ENCODE measurements around the gene FREM3.
"Not testable (repeated sequence)": the region's sequence is repeated elsewhere in the genome, so short reads cannot be mapped to it uniquely, and the experiment has no call there.

The FREM3 gene

DNA sequence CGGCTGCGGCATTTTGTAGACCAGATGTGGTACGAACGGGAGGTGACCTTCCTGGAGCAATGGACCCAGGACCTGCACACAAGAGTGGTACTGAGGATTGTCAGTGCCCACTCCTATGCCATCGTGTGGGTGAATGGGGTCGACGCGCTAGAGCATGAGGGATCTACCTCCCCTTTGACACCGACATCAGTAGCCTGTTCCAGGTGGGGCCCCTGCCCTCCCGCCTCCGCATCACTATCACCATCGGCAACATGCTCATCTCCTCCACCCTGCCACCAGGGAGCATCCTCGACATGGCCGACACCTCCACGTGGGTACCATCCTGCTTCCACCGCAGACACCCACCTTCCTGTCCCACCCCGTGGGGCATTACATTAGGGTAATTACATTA lies 140.7 kb downstream of the FREM3 start:
- DNase-seq, result peak; percentile 14

DNA sequence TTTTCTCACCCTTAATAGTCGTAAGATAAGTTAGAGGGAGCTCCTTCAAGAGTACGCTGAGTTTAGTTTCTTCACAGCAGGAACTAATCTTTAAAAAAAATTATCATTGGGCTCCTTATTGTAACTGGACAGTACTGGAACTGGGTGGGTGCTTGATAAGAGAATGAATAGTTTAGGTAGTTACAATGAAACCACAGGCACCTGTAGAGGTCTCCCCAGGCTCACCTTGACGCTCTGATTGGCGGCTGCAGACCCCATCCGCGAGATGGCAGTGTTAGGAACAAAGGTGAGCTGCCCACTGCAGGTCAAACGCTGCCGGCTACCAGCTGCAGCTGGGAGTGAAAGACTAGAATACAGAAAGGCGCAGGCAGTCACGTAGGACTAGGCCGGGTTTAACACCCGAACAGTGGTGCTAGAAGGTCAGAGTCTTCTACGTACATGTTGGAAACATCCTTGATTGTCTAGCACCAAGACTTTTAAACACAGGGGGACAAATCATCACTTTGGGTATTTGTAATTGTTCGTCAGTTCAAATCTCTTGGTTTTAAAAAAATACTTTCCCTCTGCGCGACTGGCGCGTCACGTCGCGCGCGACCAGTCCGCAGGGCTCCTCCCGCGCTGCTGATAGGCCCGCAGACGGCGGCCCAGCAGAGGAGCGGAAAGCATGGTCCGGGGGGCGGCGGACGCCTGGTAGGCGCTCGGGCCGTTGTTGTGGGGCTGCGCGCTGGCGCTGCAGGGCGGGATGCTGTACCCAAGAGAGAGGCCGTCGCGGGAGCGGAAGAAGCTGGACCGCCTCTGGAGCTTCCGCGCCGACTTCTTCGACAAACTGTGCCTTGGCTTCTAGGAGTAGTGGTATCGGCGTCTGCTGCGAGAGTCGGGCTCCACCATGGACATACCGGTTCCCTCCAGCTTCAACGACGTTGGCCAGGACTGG lies 141.4 kb downstream of the FREM3 start:
- peak; percentile 47 for DNase-seq

DNA sequence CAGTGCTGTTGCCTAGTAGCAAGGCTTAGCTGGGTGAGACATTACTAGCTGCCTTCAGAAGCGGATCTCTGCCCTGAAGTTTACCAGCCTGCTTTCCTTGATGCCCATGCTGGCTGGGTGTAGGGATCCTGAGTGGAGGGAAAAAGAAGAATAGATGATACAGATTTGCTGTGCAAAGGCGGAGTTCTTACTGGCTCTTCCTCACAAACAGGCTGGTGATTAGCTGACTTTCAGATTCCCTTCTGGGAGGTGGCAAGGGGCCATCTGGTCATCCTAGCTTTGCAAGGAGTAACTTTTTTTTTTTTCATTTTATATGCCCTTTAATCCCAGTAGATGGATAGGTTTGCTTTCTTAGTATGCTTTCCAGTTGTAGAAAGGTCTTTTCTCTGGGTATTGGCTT lies 142.2 kb downstream of the FREM3 start:
- no peak for DNase-seq

GRCh38 chr4:143555676-143556075 lies 144.8 kb downstream of the FREM3 start:
- no peak for DNase-seq

- DNase-seq, result no peak
Measured at GRCh38 chr4:143554728-143555597, 145.5 kb downstream of the FREM3 start.

DNA sequence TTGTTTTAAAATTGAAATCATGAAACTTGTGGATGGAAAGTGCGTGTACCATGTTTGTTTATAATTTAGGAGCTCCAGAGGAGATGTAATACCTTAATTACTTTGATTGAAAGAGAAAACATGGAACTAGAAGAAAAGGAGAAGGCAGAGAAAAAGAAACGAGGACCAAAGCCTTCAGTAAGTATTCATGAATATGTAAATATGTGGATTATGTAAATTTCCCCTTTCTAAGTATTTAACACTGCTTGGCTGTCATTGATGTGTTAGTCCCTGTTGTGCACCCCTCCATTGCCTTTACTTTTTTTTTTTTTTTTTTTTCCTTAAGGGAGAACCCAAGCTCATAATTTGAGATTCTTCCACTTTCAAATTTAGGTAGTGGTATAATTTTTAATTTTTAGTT lies 150.5 kb downstream of the FREM3 start:
- DNase-seq, result no peak

- DNase-seq, result no peak
Measured at GRCh38 chr4:143539670-143540023, 160.8 kb downstream of the FREM3 start.

- no peak for DNase-seq
Measured at GRCh38 chr4:143538979-143539669, 161.4 kb downstream of the FREM3 start.

- no peak for DNase-seq
Measured at GRCh38 chr4:143531788-143532491, 168.5 kb downstream of the FREM3 start.

- DNase-seq, result no peak
Measured at GRCh38 chr4:143531380-143531779, 169.1 kb downstream of the FREM3 start.

DNA sequence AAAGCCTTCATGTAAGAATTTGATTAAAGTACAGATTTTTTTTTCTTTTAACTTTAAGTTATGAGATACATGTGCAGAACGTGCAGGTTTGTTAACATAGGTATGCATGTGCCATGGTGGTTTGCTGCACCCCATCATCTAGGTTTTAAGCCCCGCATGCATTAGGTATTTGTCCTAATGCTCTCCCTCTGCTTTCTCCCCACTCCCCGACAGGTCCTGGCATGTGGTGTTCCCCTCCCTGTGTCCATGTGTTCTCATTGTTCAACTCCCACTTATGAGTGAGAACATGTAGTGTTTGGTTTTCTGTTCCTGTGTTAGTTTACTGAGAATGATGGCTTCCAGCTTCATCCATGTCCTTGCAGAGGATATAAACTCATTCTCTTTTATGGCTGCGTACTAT lies 172.4 kb downstream of the FREM3 start:
- DNase-seq, result not testable (repeated sequence)
